ENCODE data around the gene PACSIN2. TPM values are rescaled to one million over a fixed set of nuclear protein-coding genes. Genes with fewer than 3 reads are reported as not detected.

Gene PACSIN2
- total RNA-seq, 1 donor from 2014 or later: 95.5 TPM

DNA sequence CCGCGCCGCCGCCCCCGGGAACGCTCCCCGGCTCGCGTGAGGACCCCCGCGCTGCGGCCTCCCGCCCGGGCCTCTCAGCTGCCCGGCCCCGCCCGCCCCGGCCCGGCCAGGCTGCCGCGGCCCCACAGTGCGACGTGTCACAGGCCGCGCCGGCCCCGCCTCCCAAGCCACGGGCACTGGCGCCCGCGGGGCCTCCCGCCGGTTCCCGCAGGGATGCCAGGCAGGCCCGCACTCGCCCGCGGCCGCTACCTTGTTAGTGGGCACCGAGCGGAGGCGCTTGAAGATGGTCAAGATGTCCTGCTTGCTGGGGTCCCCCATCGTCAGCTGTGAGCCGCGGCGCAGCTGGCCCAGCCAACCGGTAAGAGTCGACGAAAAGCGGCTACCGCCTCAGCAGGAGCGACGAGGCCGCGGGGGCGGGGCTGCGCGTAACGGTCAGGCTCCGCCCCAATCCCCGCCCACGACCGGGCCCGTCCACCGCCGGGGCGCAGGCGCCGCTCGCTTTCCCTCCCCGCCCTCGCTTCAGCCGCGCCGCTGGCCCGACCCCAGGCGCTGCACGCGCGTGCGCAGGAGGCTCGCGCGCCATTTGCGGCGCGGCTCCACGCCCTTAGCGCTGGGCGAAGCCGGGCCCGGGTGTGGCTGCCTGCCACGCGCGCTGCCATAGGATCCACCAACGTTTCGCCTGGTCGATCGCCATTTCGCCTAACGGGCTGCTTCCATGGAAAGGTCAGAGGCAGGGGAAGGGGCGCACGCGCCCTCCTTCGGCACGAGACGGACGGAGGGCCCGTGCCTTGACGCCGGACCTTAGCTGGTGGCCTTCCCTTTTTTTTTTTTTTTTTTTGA lies 157.9 kb downstream of the PACSIN2 start, which contains the start of gene ARFGAP3:
TSS of gene ARFGAP3 (minus strand) at position 409 of the 840 bp plus-strand sequence. CDS start at position 318, 91 bp downstream.
- no peaks in the 10 kb centered on the region for H3K9me3 ChIP-seq
- H3K27me3 ChIP-seq: no peaks in the 10 kb centered on the region
- peak within 1 kb of the TSS; percentile 68 to 96 for H3K4me3 ChIP-seq
- H3K27ac ChIP-seq: peak within 1 kb of the TSS; percentile 94 to 99
- intact Hi-C loops (cut with DNase I): loop anchor here (1.0 to 5.0 kb wide), 3 partner anchors 85 to 222 kb away; partner anchors contain the start of gene CYB5R3
- H3K36me3 ChIP-seq: no peaks in the 10 kb centered on the region
- H3K4me1 ChIP-seq: peaks cover 8 to 21% of the 10 kb centered on the region in 2 donors
- TF ChIP-seq CTCF (IDR thresholded peaks at IDR 0.05): peak in 1 of 3 experiments; percentile 6
- peak; percentile 65 to 96 for DNase-seq (ENCODE audit: low spot score in 2 of 2)

DNA sequence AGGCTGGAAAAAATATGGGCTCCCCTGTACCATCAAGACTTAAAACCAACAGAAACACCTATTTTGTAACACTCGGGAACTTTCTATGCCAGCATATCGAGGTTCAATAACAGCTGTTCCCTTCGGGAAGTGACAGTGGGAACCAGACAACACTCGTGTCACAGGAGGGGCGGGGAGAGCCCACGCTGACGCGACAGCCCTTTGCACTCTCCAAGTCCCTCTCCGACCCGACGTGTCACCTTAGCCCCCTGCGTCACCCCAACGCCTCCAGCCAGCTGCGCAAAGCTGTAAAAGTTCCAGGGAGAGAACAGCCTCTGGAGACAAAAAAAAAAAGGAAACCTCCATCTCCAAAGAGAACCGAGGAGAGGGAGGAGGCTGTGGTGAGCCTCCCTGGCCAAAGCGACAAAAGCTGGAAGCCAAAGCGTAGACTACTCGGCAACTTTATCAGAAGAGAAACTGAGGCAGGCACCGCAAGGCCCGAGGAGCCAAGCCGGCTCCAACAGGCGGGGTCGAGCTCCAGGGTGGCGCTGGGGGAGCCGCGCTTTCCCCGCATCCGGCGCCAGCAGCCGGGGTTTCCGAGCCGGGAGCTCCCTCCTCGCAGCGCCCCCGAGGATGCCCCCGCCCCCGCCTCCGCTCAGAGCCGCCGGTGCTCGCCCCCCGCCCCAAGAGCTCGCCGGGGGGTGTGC lies 158.6 kb downstream of the PACSIN2 start:
- Histone ChIP-seq H3K9me3 (no peaks in the 10 kb centered on the region), H3K36me3 (no peaks in the 10 kb centered on the region), H3K27ac (peak overlapping the region; percentile 94 to 99), H3K4me3 (peak overlapping the region; percentile 68 to 96), H3K27me3 (no peaks in the 10 kb centered on the region), H3K4me1 (peaks cover 8 to 21% of the 10 kb centered on the region in 2 donors)
- peak; percentile 44 to 88 for DNase-seq (ENCODE audit: low spot score in 2 of 2)
- no peak for TF ChIP-seq CTCF (IDR thresholded peaks at IDR 0.05)
- intact Hi-C loops (cut with DNase I): loop anchor here (5.0 kb wide), 2 partner anchors 86 to 209 kb away; partner anchors contain the start of gene CYB5R3

DNA sequence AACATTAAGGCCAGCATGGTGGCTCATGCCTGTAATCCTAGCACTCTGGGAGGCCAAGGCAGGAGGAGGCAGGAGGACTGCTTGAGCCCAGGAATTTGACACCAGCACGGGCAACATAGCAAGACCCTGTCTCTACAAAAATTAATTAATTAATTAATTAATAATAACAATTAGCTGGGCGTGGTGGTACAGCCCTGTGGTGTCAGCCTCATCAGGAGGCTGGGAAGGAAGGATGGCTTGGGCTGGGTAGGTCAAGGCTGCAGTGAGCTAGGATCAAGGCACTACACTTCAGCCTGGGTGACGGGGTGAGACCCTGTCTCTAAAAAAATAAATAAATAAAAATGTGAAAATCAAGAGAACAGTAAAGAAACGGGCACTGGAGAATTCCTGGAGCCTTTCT lies 159.2 kb downstream of the PACSIN2 start:
- no peak for TF ChIP-seq CTCF (IDR thresholded peaks at IDR 0.05)
- DNase-seq (ENCODE audit: low spot score in 2 of 2): no peak
- Histone ChIP-seq H3K4me3 (peak overlapping the region; percentile 68 to 96), H3K9me3 (no peaks in the 10 kb centered on the region), H3K27me3 (no peaks in the 10 kb centered on the region), H3K27ac (peak overlapping the region; percentile 94 to 99), H3K4me1 (peaks cover 8 to 21% of the 10 kb centered on the region in 2 donors), H3K36me3 (no peaks in the 10 kb centered on the region)
- intact Hi-C loops (cut with DNase I): loop anchor here (5.0 kb wide), 2 partner anchors 87 to 208 kb away; partner anchors contain the start of gene CYB5R3

DNA sequence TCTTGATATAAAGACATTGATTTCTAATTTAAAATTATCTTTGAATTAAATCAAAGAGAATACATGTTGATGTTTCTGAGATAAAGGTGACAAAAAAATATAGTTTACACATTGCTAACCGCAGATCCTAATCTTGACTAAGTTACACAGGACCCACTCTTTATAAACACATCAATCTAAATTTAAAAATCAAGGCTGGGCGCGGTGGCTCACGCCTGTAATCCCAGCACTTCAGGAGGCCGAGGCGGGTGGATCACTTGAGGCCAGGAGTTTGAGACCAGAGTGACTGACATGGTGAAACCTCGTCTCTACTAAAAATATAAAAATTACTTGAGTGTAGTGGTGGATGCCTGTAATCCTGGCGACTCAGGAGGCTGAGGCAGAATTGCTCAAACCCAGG lies 159.7 kb downstream of the PACSIN2 start:
- no peaks in the 10 kb centered on the region for H3K36me3 ChIP-seq
- no peaks in the 10 kb centered on the region for H3K9me3 ChIP-seq
- H3K27me3 ChIP-seq: no peaks in the 10 kb centered on the region
- peak overlapping the region; percentile 68 to 96 for H3K4me3 ChIP-seq
- DNase-seq (ENCODE audit: low spot score in 2 of 2): peak in 1 of 2 donors; percentile 62
- TF ChIP-seq CTCF (IDR thresholded peaks at IDR 0.05): no peak
- intact Hi-C loops (cut with DNase I): loop anchor here (5.0 kb wide), 2 partner anchors 87 to 208 kb away; partner anchors contain the start of gene CYB5R3
- peak overlapping the region; percentile 94 to 99 for H3K27ac ChIP-seq
- peaks cover 8 to 21% of the 10 kb centered on the region in 2 donors for H3K4me1 ChIP-seq

GRCh38 chr22:42848941-42849550 lies 165.9 kb downstream of the PACSIN2 start:
- Histone ChIP-seq H3K27me3 (no peaks in the 10 kb centered on the region), H3K27ac (no peak overlapping the region), H3K9me3 (no peaks in the 10 kb centered on the region), H3K36me3 (peaks cover 16 to 28% of the 10 kb centered on the region in 2 donors), H3K4me3 (no peak overlapping the region), H3K4me1 (peaks cover 0 to 8% of the 10 kb centered on the region in 2 donors)
- TF ChIP-seq CTCF (IDR thresholded peaks at IDR 0.05): no peak
- DNase-seq (ENCODE audit: low spot score in 2 of 2): no peak
- intact Hi-C loops (cut with DNase I): no loop called here

Measured in ascending aorta (tissue), 2 donors.